AG04449 (cell line): ENCODE results near the gene TNS3.
A peak's percentile ranks its signal among the peaks of the same experiment; 100 is the strongest.

ENCODE experiments used
- CTCF ChIA-PET: fragments of 350-600 bp; formaldehyde crosslinking; extraction: SDS; loops from one replicate; lab custom pipeline; 2021; ENCODE audit warnings: antibody characterized with exemption; lab: Yijun Ruan, JAX
- POLR2A ChIA-PET: fragments of 400-600, 350-600 bp; formaldehyde crosslinking; extraction: SDS; loops from one replicate; lab custom pipeline; 2020; ENCODE audit warnings: antibody characterized with exemption, inconsistent platforms; lab: Yijun Ruan, JAX
- DNase-seq: peaks from one replicate; pipeline ENCODE4 v3.0.0-alpha.2; 2010; ENCODE audit warnings: low read depth, low spot score
- H3K4me3 ChIP-seq: 2 replicates; pipeline ENCODE4 v1.5.1; 2011; ENCODE audit warnings: low read depth, mild to moderate bottlenecking, control low read depth, low read length
- CTCF ChIP-seq: IDR thresholded peaks from one replicate; pipeline ENCODE4 v1.5.1; 2011; ENCODE audit warnings: mild to moderate bottlenecking, moderate library complexity, low read length, control low read depth, inconsistent platforms; ENCODE audit not compliant: insufficient read depth; ENCODE audit errors: missing control alignments

TNS3 gene

GRCh38 chr7:47581804-47582763 is at the start of gene TNS3:
Gene TNS3 (minus strand): TSS chr7:47582111. CDS start chr7:47439636, 142,475 bp downstream.
- POLR2A ChIA-PET: interaction anchor here (1.2 kb wide), 1 partner anchor 29 kb away, joined by 3 read pairs; no protein-coding TSS in a partner anchor
- peak within 1 kb of the TSS; percentile 82 for H3K4me3 ChIP-seq
- TF ChIP-seq CTCF: no peak
- CTCF ChIA-PET: interaction anchor here (0.6 to 3.3 kb wide), 10 partner anchors 8 to 528 kb away, joined by 3 to 11 read pairs (median 3); no protein-coding TSS in a partner anchor
- no peak for DNase-seq

GRCh38 chr7:47631711-47632110 is 49.8 kb upstream of the TNS3 start:
- no peak for TF ChIP-seq CTCF
- ChIA-PET POLR2A (no interaction called here), CTCF (interaction anchor here (1.1 kb wide), 1 partner anchor 52 kb away, joined by 3 read pairs; no protein-coding TSS in a partner anchor)
- no peak for DNase-seq
- H3K4me3 ChIP-seq: no peak overlapping the region

- no peak overlapping the region for H3K4me3 ChIP-seq
- no peak for TF ChIP-seq CTCF
- DNase-seq: no peak
- ChIA-PET POLR2A (no interaction called here), CTCF (no interaction called here)
Measured at GRCh38 chr7:47627580-47628283, 45.8 kb upstream of the TNS3 start.

GRCh38 chr7:47625861-47626715 is 44.2 kb upstream of the TNS3 start:
- TF ChIP-seq CTCF: no peak
- ChIA-PET POLR2A (no interaction called here), CTCF (no interaction called here)
- no peak overlapping the region for H3K4me3 ChIP-seq
- no peak for DNase-seq

- H3K4me3 ChIP-seq: no peak overlapping the region
- no peak for DNase-seq
- ChIA-PET CTCF (no interaction called here), POLR2A (no interaction called here)
- no peak for TF ChIP-seq CTCF
Measured at GRCh38 chr7:47624689-47625088, 42.8 kb upstream of the TNS3 start.
